Stimulated activated CD4-positive, alpha-beta T cell treated with anti-CD3 and anti-CD28 coated beads, TNF-alpha, amount 100 ng/mL, for 1 hour (primary cell): Measurements from ENCODE around the gene SYT13.

Source experiments
- DNase-seq, 3 donors: peaks; one replicate each; pipeline ENCODE4 v3.0.0-alpha.2; 2020; ENCODE audit warnings: low read depth in 3 of 3, low spot score in 1 of 3

SYT13 gene

GRCh38 chr11:45285930-45286632 is at the start of gene SYT13:
SYT13 (minus strand) TSS chr11:45286341; CDS start chr11:45286207, 134 bp downstream.
- no peak for DNase-seq

- no peak for DNase-seq
These were observed 49.3 kb upstream of the SYT13 start for GRCh38 chr11:45335434-45335833.

GRCh38 chr11:45334836-45335235 is 48.7 kb upstream of the SYT13 start:
- DNase-seq, result no peak

- DNase-seq, result no peak
These were observed 48.3 kb upstream of the SYT13 start for GRCh38 chr11:45334410-45334809.

GRCh38 chr11:45333001-45333971 is 47.1 kb upstream of the SYT13 start:
- DNase-seq, result no peak

- peak in 1 of 3 donors; percentile 18 for DNase-seq
These were observed 46.3 kb upstream of the SYT13 start for GRCh38 chr11:45332276-45332934.

GRCh38 chr11:45331839-45332238 is 45.7 kb upstream of the SYT13 start:
- DNase-seq, result no peak

- no peak for DNase-seq
These were observed 42.6 kb upstream of the SYT13 start for GRCh38 chr11:45328726-45329125.

- no peak for DNase-seq
These were observed 38.3 kb upstream of the SYT13 start for GRCh38 chr11:45324459-45324858.

- no peak for DNase-seq
These were observed 37.6 kb upstream of the SYT13 start for GRCh38 chr11:45323601-45324249.

GRCh38 chr11:45322891-45323600 is 36.9 kb upstream of the SYT13 start:
- DNase-seq, result no peak

- no peak for DNase-seq
These were observed 36.1 kb upstream of the SYT13 start for GRCh38 chr11:45322111-45322705.

GRCh38 chr11:45321669-45322068 is 35.5 kb upstream of the SYT13 start:
- DNase-seq, result no peak

GRCh38 chr11:45321031-45321595 is 35.0 kb upstream of the SYT13 start:
- DNase-seq, result no peak

- no peak for DNase-seq
These were observed 34.2 kb upstream of the SYT13 start for GRCh38 chr11:45320371-45320770.

GRCh38 chr11:45319077-45319476 is 32.9 kb upstream of the SYT13 start:
- no peak for DNase-seq

- DNase-seq, result no peak
These were observed 32.4 kb upstream of the SYT13 start for GRCh38 chr11:45318516-45318915.

- DNase-seq, result no peak
These were observed 30.1 kb upstream of the SYT13 start for GRCh38 chr11:45316258-45316657.

GRCh38 chr11:45314900-45315299 is 28.8 kb upstream of the SYT13 start:
- DNase-seq, result no peak
